ENCODE data around the gene MYO9A.

MYO9A gene

GRCh38 chr15:71830981-71831380 is 287.0 kb downstream of the MYO9A start:
- DNase-seq: no peak

GRCh38 chr15:71826196-71826595 is 291.8 kb downstream of the MYO9A start:
- DNase-seq: no peak

GRCh38 chr15:71825021-71825730 is 292.8 kb downstream of the MYO9A start:
- no peak for DNase-seq

GRCh38 chr15:71823801-71824200 is 294.1 kb downstream of the MYO9A start:
- DNase-seq: no peak

GRCh38 chr15:71822890-71823630 is 294.9 kb downstream of the MYO9A start:
- no peak for DNase-seq

- no peak for DNase-seq
Observed at GRCh38 chr15:71821547-71822129, 296.3 kb downstream of the MYO9A start.

GRCh38 chr15:71820127-71820526 is 297.8 kb downstream of the MYO9A start:
- no peak for DNase-seq

GRCh38 chr15:71817351-71817750 is 300.6 kb downstream of the MYO9A start:
- DNase-seq: no peak

- no peak for DNase-seq
Observed at GRCh38 chr15:71815301-71815700, 302.6 kb downstream of the MYO9A start.

GRCh38 chr15:71813723-71814470 is 304.1 kb downstream of the MYO9A start:
- no peak for DNase-seq

- DNase-seq: no peak
Observed at GRCh38 chr15:71812966-71813722, 304.8 kb downstream of the MYO9A start.

GRCh38 chr15:71811752-71812735 is 305.9 kb downstream of the MYO9A start:
- no peak for DNase-seq

GRCh38 chr15:71811036-71811736 is 306.8 kb downstream of the MYO9A start:
- no peak for DNase-seq

GRCh38 chr15:71810256-71811035 is 307.5 kb downstream of the MYO9A start, which contains the start of gene NR2E3:
Gene NR2E3, plus strand, starts transcription at chr15:71810554. Its CDS starts 190 bp downstream, at chr15:71810744.
- no peak for DNase-seq

- no peak for DNase-seq
Observed at GRCh38 chr15:71809346-71809745, 308.6 kb downstream of the MYO9A start.

- DNase-seq: no peak
Observed at GRCh38 chr15:71808311-71809020, 309.5 kb downstream of the MYO9A start.

- no peak for DNase-seq
Observed at GRCh38 chr15:71807691-71808091, 310.3 kb downstream of the MYO9A start.

GRCh38 chr15:71807125-71807629 is 310.8 kb downstream of the MYO9A start:
- DNase-seq: no peak

GRCh38 chr15:71806452-71806931 is 311.5 kb downstream of the MYO9A start:
- no peak for DNase-seq

All from Kasumi-1 (cell line).